Activated CD4-positive, alpha-beta T cell treated with anti-CD3 and anti-CD28 coated beads, Interleukin-2, amount 50 U/mL, for 16 hours (primary cell): Measurements from ENCODE around the gene PDE1A.

ENCODE experiments used
- DNase-seq: peaks from one replicate; pipeline ENCODE4 v3.0.0-alpha.2; 2020

PDE1A gene

GRCh38 chr2:182261860-182262387, 164.9 kb downstream of the PDE1A start:
- no peak for DNase-seq

DNA sequence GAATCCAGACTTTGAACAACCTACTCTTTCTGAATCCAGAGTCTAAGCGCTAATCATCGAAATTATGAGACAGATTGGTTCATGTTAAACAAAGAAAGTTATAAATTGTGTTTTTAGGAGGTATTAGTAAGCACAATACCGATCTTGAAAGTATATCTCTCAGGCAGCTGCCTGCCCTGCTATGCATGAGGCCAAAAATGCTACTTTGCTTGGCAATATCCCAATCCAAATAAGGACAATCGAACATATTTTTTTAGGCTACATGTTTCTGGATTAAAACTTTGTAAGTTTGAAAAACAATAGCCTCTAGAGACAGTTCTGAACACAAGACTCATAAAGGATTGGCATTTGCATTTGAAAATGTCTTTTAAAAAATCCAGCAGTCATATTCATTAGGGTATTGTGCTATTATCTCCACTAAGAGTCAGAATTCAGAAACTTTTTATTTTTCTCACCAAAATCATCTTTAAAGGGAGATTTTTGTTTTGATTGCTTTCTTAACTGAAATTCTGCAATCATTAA, 167.1 kb downstream of the PDE1A start:
- DNase-seq: no peak

DNA sequence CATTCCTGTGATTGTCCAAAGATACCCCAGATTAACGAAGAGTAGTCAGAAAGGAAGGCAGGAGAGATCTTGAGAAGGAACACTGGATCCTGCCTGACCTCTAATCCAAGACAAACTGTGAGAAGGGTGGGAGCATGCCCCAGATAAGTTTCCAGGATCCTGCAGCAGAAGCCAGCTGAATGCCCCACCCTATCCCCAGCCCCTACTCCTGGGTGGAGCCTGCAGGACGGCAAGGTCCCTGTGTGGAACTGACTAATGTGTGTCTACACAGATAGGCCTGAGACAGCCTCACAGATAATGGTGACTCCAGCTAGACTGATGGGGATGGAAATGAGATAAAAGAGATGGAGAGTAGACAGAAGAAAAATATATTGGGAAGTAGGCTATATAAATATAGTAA, 174.3 kb downstream of the PDE1A start:
- no peak for DNase-seq

GRCh38 chr2:182248898-182249297, 177.9 kb downstream of the PDE1A start:
- no peak for DNase-seq

DNA sequence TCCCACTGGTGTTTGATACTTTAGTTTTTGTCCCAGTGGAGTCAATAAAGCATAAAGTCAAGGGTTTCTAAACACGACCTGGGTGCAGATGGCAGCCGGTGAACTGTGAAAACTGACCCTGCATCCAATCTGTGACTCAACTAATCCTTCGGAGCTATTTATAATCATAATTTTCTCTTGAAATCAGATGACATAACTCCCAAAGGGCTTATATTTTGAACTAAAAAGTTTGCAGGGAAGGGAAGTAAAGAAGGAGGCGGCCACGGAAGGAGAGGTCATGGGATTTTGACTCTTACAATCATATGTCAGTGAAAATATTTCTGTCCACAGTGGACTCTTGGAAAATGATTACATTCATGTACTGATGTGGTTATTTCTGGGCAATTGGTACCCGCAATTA, 178.5 kb downstream of the PDE1A start:
- DNase-seq: no peak

DNA sequence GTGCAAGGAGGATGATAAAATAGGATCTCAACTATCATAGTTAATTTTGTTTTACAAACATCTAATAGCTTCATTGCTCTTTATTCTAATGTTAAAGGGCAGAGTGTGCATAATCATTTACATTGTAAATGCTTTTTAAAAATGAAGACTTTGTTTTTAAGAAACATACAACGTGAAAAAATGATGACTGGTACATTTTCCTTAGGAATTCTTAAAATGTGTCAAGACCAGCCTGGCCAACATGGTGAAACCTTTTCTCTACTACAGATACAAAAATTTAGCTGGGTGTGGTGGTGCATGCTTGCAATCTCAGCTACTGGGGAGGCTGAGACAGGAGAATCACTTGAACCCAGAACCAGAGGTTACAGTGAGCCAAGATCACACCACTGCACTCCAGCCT, 179.0 kb downstream of the PDE1A start:
- no peak for DNase-seq

- no peak for DNase-seq
Measured at GRCh38 chr2:182245963-182246362, 180.9 kb downstream of the PDE1A start.

DNA sequence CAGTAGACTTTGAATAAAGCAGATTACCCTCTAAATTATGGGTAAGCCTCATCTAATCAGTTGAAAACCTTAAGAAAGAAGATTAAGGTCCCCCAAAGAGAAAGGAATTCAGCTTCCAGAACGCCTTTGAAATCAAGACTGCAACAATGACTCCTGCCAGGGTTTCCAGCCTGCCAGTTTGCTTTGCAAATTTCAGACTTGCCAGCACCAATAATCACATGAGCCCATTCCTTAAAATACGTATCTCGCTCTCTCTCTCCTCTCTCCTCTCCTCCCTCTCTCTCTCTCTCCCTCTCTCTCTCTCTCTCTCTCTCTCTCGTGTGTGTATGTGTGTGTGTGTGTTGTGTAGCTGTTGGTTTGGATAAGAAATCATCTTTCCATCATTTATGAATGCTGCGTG, 184.2 kb downstream of the PDE1A start:
- no peak for DNase-seq

GRCh38 chr2:182241936-182242335, 184.9 kb downstream of the PDE1A start:
- no peak for DNase-seq

DNA sequence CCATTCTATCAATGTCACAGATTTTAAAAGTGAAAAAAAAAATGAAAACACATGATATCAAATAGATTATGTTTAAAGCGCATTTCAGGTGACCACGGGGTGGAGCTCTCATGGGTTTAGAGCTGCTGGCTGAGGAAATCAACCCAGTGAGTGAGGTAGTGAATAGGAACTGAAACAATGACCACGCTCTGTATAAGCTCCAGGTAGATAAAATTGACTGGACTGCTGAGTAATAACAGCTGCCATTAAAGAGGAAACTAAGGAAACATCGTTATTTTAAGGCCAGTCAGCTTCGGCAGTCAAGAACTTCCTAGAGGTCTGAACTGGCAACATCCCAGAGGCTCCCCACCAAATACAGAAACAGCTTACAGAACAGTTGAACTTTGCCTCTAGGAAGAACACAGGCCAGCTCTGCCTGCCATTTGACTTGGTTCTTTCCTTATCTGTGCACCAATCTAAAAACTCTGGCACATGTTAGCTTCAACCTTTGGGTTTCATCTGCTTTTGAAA, 185.9 kb downstream of the PDE1A start:
- peak; percentile 15 for DNase-seq

DNA sequence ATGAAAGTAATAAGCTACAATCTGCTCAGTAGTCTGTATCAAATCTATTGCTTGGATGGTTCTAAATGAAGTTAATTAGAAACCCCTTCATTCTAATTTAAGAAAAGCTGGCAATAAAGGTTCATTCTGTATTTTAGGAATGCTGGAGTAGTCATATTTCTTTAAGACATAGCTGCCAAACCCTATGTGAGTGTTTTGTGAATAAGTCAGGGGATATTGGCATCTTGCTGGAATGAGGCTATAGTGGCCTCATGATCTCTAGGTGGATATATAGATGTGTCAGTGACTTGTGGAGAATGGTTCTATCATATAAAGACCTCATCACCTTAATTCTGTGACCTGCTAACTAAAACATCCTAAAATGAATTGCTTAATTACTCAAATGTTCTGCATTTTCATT, 196.3 kb downstream of the PDE1A start:
- no peak for DNase-seq

DNA sequence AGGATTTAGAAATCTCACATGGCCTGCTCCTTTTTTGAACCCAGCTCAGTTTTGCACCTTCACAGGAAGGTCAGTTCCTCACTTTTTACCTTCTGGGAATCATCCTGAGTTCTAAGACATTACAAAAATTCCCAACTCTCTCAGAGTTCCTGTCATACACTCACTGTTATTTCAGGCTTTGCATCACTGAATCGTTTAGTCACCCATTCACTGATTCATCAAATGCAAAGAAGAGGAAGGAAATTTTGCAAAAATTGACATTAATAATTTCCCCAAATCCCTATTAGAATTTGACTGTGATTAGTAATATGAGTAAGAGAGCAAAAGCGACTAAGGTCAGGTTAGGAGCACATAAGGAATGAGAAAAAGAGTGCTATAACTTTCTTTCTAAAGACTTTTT, 197.5 kb downstream of the PDE1A start:
- no peak for DNase-seq

DNA sequence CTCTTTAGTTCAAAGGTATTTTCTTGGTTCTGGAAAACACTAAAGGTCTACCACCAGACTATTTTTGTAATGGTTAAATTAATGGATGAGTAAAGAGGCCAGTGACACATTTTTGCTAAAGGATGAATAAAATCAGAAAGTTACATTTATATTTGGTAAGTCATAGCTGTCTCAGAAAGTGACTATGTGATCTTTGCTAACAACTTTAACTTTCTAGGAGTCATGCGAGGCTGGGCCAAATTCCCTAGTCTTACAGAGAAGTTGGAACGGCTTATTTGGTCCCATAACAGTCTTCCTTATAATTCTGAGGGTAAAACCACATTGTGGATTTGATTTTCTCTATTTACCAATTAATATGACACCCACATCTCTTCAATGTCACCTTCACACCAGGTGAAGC, 198.1 kb downstream of the PDE1A start:
- DNase-seq: no peak

- DNase-seq: no peak
Measured at GRCh38 chr2:182228073-182228473, 198.8 kb downstream of the PDE1A start.

GRCh38 chr2:182226807-182227206, 200.0 kb downstream of the PDE1A start:
- no peak for DNase-seq

DNA sequence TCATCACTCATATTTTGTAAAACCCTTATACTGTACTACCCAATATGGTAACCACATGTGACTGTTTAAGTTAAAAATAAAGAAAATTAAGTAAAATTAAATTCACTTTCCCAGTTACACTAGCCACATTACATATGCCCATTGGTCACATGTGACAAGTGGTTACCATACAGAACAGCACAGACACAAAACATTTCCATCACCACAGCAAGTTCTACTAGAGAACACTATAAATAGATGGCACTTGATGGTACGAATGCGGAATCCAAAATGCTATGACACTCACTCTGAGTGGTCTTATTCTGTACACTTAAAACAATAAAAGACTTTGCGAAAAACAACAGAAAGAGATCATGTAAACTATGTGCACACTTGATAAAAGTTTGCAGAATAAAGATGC, 202.2 kb downstream of the PDE1A start:
- DNase-seq: no peak

DNA sequence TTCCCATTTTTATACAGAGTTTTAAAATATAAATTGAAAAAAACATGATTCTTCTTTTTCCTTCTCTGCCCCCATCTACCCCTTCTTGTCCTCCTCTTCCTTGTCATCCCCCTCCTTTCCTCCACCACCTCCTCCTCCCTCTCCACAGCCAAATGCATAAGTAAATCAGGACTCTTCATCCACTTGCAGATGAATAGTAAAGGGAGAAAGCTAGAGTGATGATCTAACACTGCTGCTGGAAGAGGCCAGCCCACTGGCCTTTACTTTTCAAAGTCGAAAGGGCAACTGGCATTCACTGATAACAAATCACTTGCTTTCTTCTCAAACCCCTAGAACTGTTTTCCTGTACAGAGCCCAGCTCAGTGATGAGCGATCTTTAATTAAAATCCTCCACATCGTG, 205.8 kb downstream of the PDE1A start:
- DNase-seq: no peak

DNA sequence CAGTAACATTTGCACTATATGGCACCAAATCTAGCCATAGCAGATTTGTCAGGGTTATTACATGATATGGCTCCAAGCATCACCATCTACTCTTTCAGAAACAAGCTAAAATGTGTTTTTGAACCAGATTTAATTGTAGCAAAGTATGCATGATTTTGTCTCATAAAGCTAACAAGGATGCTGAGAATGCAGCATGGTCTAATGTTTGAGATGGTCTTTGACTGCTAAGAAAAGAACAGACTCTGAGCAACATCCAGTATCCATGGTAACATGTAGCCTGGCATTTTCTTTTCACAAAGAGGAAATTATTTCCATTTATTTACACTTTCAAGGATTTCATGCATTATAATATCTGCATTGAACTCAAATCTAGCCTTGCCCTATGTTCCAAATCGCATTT, 206.5 kb downstream of the PDE1A start:
- no peak for DNase-seq

DNA sequence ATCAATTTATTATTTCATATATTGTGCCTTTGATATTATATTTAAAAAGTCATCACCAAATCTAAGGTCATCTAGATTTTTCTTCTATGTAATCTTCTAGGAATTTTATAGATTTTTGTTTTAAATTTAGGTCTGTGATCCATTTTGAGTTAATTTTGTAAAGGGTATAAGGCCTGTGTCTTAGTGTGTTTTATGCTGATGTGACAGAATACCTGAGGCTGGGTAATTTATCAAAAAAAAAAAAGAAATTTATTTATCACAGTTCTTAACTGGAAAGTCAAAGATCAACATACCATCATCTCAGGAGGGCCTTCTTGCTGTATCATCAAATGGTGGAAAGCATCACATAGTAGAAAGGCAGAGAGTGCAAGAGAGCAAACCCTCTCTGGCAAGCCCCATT, 216.2 kb downstream of the PDE1A start:
- DNase-seq: no peak

- DNase-seq: no peak
Measured at GRCh38 chr2:182208421-182208820, 218.4 kb downstream of the PDE1A start.

DNA sequence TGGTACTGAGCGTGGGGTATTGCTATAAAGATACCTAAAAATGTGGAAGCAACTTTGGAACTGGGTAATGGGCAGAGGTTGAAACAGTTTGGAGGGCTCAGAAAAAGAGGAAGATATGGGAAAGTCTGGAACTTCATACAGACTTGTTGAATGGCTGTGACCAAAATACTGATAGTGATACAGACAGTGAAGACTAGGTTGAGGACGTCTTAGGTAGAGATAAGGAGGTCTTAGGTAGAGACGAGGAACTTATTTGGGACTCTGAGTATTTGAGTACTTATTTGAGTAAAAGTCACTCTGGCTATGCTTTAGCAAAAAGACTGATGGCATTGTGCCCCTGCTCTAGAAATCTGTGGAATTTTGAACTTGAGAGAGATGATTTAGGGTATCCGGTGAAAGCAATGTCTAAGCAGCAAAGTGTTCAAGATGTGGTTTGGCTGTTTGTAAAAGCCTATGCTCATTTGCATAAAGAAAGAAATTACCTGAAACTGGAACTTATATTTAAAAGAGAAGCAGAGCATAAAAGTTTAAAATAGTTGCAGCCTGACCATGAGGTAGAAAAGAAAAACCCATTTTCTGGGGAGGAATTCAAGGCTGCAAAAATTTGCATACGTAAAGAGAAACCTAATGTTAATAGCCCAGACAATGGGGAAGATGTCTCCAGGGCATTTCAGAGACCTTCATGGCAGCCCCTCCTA, 219.6 kb downstream of the PDE1A start:
- DNase-seq: no peak

DNA sequence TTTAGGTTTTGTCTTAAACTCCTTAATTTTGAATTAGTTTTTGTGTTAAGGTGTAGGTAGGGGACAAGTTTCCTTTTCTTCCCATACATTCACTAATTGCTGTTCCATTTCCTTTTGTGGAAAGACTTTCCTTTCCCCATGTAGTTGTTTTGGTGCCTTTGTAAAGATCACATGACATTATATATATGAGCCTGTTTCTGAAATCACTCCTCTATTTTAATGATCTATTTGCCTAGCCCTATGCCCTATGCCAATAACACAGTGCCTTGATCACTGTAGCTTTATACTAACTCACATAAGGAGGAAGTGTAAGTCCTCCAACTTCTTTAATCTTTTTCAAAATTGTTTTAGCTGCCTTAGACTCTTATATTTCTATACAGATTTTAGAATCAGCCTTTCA, 229.3 kb downstream of the PDE1A start:
- DNase-seq: no peak

DNA sequence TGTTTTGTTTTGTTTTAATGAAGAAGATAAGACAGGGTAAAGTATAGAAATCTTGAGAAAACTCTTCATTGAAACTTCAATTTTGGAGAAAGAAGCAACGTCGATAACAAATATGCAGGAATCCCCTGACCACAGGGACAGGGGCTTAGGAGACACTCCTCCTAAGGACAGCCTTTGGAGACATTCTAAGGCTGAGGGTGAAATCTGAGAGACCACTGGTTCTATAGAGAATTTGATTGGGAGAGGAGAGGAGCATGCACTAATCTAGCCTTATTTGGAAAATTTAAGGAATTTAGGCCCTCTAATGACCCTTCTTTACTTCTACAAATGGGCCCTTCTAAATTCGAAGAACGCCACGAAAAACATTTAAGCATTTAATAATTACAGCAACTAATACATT, 233.5 kb downstream of the PDE1A start:
- no peak for DNase-seq

DNA sequence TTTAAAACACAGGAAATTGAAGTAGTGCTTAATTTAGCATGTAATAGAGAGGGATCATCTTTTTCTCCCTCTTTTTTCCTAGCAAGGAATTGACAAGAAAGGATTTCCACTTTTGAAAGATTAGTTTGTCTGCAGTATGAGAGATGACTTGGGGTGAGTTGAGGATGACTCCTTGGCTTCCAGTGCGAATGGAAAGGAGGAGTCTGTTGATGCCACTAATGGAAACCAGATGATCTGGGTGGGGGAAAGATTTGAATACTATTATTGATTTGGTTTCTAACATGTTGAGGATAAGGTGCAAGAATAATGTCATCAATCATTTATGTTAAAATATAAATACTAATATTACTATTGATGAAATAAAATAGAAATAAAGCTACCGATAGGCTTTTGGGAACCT, 235.8 kb downstream of the PDE1A start:
- no peak for DNase-seq

DNA sequence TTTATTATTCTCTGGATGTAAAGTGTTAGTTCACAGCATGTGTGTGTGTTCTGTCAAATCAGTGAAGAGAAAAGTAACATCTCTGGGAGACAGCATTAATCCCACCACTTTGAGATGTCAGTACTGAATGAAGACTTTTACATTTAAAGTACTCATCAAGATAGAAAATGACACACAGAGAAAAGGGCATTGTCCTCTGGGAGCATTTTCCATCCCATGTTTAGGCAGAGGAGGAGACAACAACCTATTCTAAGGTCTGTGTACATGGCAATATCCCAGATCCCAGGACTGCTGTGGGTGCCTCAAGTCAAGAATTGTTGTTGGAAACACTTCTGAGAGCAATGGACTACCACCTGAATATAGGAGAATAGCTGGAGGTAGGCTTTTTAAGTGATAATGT, 239.7 kb downstream of the PDE1A start:
- DNase-seq: no peak
